ENCODE measurements around the gene SMG9.

- TF ChIP-seq POLR2AphosphoS5 (IDR thresholded peaks at IDR 0.05; ENCODE audit: low read depth, low read length) = no peak
- no peak for TF ChIP-seq JUND (IDR thresholded peaks at IDR 0.05)
- no peak for TF ChIP-seq EZH2phosphoT487 (IDR thresholded peaks at IDR 0.05; ENCODE audit: borderline replicate concordance, low read depth)
Observed at GRCh38 chr19:43752287-43752875, 2.4 kb downstream of the SMG9 start.

Data from SK-N-SH (cell line).